SIG-M5 treated with dmso at 0.1 percent for 504 hours (cell line): ENCODE data around the gene FAM234B.

Source experiments
- DNase-seq: peaks from one replicate; lab custom pipeline; 2025; ENCODE audit not compliant: unreplicated experiment; lab: John Stamatoyannopoulos, UW

Gene FAM234B

DNA sequence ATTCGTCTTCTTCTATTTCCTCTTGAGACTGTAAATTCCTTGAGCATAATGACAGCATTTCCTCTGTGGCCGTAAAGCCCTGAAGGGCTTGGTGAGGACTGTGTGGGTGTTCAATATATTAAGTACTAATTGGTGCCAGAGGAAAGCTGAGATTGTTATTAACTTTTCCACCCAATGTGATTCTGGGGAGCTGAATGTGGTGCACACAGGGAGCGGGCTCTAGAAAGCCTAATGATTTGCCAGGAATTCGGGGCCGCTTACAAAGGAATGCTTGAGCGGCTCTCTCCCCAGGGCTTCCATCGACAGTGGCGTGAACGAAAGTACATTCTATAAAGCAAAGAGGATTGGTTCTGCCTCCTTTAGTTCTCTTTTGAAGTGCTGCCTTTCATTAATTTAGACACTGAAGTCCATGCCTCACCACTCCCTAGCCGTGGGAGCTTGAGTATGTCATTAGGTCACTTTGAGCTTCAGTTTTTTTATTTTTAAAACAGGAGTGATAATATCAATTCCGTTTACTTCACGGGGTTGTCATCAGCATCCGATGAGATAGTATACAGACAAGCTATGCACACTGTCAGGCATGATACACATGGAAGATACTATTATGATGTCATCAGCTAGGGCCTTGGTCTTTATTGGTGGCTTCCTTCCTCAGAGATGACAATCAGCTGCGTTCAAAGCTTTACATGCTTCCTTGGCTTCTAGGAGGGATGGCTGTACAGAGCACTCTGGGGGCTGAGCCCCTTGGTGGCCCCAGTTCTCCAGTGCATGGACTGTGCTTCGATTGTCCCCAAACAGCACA lies 70.3 kb downstream of the FAM234B start:
- no peak for DNase-seq

DNA sequence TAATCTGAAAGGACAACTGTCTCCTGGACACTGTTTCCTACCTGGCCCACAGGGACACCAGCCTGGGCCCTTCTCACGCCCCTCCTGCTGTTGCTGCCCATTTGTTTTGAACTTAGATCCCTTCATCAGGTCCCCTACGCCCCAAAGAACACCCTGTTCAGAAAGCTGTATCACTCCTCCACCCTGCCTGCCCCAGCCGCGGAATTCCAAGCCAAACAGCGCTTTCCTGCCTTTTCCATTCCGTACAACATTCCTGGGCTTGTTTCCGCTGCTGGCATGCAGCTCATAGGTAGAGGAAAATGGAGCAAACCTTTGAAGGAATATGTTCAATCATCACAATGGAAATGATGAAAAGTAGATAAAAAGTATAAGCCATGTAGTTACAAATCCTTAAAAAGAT lies 72.1 kb downstream of the FAM234B start:
- DNase-seq = no peak

DNA sequence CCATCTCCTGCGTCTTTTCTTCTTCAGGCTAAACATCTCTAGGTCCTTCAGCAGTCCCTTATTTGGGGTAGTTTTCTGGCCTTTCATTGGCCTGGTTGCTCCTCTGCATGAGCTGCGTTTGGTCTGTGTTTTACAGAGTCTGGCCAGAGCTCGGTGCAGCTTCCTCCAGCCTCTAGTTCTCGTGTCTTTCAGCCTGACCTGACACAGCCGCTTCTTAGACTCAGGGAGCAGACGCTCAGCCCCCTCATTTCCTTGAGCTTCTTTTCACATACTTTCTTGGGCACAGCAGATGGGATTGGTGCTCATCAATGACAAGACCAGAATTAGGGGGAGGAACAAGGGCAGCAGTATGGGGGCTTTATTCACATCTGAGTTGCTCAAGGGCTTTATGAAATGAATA lies 72.8 kb downstream of the FAM234B start:
- DNase-seq = no peak

DNA sequence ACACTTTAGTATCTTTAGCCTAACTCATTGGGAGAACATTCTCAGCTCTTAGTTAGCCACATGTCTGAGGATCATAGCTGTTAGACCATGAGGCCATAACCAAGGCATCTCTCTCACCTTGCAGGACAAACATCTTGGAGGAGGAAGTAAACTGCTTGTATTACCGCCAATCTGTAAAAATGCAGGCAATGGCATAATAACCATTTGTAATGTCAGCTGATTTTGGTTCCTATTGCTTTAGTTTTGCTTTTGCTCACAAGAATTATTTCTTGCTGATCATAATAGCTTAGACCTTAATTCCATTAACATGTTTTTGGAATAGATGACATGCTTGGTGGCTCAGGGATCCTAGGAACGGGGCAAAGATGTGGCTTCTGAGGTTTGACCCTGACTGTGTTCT lies 75.6 kb downstream of the FAM234B start:
- DNase-seq = no peak

DNA sequence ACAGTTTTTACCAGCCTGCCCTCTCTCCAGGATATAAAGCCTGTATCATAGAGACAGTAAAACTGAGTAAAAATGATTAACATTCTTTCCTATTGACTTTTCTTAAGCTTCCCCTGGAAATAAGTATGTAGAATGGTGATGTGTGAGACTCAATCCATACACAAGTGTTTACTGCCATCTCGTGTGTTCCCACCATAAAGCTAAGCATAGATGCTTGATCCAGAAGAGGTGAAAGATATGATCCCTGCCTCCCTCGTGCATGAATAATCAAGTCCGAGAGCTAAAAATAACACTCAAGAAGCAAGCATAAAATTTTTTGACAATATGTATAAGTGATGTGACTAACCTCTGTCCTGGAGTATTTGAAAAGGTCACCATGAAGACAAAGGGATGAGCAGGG lies 76.2 kb downstream of the FAM234B start:
- no peak for DNase-seq

DNA sequence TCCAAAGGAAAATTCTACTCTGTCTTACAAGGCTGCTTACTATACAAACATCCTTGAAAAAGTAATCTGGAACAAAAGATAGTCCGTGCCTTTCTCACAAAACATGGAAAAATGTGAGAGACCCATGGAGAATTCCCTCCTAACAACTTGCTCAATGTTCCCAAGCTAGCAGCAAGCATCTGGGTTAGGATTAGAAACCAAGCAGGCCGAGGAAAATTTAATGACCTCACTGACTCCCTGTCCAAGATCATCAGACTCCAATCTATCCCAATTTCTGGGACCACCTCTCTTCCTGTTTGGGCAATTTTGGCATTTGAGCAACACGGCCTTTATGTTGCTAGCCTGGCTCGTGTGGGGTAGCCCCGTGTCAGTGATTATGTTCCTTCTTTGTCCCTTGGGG lies 77.4 kb downstream of the FAM234B start:
- DNase-seq = no peak

DNA sequence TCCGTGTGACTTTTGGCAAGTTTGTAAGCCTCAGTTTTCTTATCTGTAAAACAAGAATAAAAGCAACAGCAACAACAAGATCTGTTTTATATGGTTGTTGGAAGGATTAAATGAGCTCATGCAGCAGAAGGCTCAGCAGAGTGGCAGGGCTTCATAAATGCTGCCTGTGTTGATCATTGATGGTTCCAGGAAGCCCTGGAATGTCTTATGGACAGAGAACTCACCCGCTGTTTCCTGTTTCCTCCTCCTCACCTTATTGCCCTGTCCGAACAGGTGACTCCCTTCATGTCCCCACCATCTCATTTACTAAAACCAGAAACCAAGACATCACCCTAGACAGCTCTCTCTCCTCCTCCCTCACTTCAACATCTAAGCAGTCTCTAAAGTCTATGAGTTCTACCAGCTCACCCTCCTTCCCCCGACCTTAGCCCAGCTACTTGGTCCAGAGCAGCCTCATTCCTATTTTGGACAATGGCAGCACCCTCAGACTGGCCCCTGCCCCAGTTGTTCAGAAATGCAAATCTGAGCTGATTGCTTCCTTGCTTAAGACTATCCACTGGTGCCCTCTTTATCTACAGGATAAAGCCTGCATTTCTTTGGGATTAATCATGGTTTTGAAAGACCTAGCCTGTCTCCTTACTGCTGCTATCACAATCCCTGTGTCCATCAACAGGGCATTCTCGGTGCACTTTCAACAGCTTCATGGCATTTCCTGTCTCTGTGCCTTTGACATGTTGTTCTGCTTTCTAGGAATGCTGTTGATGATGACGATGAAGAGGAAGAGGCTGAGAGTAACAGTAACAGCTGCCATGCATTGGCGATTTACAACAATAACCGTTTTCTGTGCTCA lies 80.7 kb downstream of the FAM234B start:
- no peak for DNase-seq

DNA sequence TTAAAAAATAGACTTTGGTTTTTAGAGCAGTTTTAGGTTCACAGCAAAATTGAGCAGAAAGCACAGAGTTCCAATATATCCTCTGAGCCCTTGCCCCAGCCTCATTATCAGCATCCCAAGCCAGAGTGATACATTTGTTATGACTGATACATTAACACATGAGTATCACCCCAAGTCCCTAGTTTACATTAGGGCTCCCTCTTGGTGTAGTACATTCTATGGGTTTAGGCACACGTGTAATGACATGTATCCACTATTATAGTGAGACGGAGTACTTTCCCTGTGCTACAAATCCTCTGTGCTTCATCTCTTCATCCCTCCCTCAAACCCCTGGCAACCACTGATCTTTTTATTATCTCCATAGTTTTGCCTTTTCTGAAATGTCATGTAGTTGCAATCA lies 81.8 kb downstream of the FAM234B start:
- DNase-seq = no peak

DNA sequence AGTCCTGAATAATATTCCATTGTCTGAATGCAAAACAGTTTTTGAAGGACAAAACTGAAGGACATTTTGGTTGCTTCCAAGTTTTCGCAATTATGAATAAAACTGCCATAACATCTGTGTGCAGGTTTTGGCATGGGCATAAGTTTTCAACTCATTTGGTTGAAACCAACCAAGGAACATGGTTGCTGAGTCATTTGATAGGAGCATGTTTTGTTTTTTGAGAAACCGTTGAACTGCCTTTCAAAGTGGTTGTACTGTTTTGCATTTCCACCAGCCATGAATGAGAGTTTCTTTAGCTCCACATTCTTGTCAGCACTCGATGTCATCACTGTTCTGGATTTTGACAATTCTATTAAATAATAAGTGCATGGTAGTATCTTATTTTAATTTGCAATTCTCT lies 82.3 kb downstream of the FAM234B start:
- no peak for DNase-seq

DNA sequence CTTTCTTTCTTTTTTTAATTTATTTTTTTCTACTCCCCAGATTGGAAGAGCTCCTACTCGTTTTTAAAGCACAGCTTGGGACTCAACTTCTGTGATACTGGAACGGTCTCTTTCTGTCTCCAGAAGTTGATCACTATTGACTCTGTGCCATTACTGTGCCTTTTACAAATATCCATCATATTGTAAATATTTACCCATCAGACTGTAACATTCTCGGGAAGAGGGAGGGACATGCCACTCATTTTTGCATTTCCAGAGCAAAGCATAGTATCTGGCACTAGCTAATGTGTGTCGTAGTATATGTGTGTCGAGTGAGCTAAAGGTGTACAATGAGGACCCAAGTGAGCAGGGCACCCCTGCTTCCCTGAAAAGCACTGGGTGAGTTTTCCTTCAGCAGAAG lies 83.3 kb downstream of the FAM234B start:
- no peak for DNase-seq

DNA sequence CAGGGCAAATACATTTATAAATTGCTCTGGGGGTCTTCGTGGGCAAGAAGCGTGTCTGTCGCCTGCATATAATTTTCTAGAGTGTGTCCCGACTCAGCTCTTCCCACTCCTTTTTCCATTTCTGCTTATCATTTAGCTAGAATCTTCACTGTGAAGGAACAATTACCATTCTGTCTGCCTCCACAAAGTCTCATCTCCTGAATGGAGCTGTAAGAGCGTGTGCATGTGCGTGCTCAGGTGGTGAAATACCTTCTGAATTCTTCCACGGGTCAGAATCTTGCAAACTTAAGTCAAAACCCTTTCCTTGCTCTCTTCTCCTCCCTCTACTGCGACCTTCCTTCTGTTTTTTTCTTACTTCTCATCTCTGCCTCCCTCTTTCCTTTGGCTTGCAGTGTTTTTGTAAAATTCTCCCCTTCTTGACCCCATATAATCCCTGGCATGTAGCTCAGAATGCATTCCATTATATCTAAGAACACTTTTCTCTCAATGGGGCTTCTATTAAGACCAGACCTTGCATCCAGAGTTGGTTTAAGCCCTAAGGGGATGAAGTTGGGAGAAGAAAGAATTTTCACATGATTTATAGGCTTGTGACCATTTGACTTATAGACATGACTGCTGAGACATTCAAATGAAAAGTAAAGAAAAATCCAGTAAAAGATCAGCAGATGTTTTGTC lies 84.2 kb downstream of the FAM234B start:
- no peak for DNase-seq

DNA sequence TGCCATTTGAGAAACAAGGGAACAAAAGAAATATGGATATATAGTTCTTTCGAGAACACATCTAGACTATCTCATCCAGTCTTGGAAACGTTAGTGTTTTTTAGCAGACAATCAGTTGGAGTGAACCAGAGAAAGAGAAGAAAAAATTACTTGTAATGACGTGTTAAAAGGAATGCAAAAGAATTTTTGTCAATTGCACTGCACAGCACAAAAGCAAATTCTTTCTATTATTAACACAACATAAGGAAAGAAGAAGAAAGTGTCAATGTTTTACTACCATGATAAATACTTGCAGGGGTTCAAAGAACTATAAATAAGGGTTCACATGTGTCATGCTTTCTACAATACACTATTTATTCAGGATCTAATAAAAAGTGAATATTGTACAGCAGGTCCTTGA lies 86.8 kb downstream of the FAM234B start:
- DNase-seq = no peak
